GM21360 (cell line): Measurements from ENCODE around the gene CNTN6.
"Not testable (repeated sequence)": the region's sequence is repeated elsewhere in the genome, so short reads cannot be mapped to it uniquely, and the experiment has no call there.

Experiments
- ATAC-seq: cut with Tn5 transposase; IDR thresholded peaks from one replicate; pipeline ENCODE4 v1.9.1; 2021; ENCODE audit warnings: mild to moderate bottlenecking, moderate library complexity; ENCODE audit not compliant: unreplicated experiment

The CNTN6 gene

DNA sequence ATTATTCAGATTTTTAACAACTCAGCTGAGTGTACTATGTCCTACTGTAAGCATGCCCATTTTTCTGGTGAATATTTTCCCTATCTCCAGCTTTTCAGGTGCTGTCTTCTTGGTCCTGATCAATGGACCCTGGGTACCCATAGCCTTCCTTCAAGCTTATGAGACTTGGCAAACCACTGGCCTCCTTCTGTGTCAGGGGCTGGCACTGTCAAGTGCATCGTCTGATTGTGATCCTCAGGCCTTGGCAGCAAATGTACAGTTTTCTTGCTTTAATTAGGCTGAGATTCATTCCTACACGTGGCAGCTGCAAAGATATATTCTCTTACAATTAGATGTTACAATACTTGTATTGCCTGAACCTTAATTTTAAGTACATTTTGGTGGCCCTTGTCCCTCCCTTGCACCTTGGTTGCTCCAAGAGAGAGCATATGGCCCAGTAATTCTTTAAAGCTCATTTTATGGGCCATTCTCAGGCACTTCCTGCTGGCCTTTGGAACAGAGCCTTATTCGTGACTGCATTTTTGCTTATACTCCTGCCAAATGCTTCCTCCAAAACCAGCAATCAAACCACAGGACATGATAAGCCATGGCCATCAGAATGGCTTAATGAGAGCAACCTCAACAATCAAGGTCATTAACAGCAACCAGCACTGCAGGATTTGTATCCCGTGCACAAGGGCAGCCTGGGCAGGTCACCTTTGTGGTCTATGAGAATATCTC, 179.9 kb downstream of the CNTN6 start:
- ATAC-seq: no peak

- no peak for ATAC-seq
Observed at GRCh38 chr3:1275495-1275894, 182.7 kb downstream of the CNTN6 start.

DNA sequence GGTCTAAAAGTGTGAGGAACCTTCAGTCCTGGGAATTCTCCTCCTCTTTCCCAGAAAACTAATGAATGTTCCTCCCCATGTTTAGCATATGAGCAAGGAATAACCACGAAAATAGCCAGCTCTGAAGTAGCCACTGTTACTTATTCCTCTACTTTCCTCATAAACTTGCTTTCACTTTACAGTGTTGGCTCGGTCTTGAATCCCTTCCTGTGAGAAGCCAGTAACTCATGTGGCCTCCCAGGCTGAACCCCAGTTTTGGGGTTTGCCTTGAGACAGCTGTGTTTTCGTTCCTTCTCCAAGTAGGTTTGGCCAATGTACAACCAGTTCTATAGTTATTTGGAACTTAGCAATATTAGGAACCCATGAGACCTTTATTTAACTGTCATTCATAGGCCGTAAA, 195.0 kb downstream of the CNTN6 start:
- ATAC-seq: no peak

- no peak for ATAC-seq
Observed at GRCh38 chr3:1288805-1289494, 196.1 kb downstream of the CNTN6 start.

- no peak for ATAC-seq
Observed at GRCh38 chr3:1292571-1293071, 199.8 kb downstream of the CNTN6 start.

DNA sequence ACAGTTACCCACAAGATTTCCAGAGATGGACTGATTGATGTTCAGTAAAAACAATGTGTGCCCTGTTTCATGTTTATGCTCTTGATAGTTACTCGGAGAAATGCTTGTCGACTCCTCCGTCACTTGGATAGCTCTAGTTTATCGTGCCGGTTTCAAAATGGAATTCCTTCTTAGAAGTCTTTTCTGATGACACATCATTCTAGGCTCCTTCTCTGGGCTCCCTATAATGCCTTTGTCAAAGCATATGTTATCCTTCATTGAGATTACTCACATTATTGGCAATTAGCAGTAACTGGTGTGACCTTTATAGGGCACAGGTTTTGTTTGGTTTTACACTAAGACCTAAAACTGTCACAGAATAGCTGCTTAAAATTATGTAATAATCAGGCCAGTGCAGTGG, 201.8 kb downstream of the CNTN6 start:
- ATAC-seq: no peak

GRCh38 chr3:1318296-1319005, 225.6 kb downstream of the CNTN6 start:
- no peak for ATAC-seq

GRCh38 chr3:1326546-1326945, 233.7 kb downstream of the CNTN6 start:
- no peak for ATAC-seq

- no peak for ATAC-seq
Observed at GRCh38 chr3:1330107-1330506, 237.3 kb downstream of the CNTN6 start.

DNA sequence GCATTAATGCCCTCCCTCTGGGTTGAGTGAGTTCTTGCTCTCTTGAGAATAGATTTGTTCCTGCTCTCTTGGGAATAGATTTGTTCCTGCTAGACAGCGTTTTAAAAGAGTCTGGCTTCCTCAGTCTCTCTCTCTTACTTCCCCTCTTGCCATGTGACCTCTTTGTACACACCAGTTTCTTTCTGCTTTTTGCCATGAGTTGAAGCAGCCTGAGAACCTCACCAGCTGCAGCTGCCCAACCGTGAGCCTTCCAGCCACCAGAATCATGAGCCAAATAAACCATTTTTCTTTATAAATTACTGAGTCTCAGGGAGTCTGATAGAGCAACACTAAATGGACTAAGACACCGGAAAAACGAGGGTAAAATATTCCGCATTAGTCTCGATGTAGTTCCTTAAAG, 253.6 kb downstream of the CNTN6 start:
- no peak for ATAC-seq

- no peak for ATAC-seq
Observed at GRCh38 chr3:1348547-1348946, 255.7 kb downstream of the CNTN6 start.

DNA sequence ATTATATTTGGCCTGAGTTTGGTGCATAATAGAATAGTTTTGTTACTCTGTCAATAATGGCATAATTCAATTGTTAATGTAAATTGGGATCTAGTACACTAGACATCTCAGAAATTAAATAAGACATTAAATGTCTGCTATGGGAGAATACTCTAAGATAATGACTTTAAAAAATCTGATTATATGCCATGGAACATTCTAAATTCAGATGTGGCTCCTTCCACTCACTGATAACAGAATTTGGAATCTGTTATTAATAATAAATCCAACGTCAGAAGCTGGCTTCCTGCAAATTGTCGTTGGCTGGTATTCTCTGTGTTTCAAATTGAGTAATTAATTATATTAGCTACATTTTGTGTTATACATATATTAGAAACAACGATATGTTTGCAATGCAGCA, 258.1 kb downstream of the CNTN6 start:
- no peak for ATAC-seq

DNA sequence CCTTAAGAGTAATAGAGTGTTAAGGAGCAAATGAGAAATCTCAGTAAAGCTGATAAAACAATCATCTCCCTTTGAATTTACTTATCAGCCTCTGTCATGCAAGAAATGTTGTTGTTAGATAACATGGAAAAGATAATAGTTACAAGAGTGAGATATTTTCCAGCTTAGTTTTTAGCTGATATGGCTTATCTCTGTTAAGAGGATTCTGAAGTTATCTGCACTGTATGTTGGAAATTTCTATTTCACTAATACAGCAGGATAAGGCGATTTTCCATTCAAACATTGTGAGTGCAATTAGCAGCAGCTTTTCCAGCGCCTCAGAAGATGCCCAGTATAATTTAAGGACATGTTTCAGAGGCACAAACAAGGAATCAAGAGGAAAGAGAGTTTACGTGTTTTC, 262.9 kb downstream of the CNTN6 start:
- ATAC-seq: no peak

GRCh38 chr3:1356101-1356500, 263.3 kb downstream of the CNTN6 start:
- ATAC-seq: no peak

- no peak for ATAC-seq
Observed at GRCh38 chr3:1365528-1365927, 272.7 kb downstream of the CNTN6 start.

DNA sequence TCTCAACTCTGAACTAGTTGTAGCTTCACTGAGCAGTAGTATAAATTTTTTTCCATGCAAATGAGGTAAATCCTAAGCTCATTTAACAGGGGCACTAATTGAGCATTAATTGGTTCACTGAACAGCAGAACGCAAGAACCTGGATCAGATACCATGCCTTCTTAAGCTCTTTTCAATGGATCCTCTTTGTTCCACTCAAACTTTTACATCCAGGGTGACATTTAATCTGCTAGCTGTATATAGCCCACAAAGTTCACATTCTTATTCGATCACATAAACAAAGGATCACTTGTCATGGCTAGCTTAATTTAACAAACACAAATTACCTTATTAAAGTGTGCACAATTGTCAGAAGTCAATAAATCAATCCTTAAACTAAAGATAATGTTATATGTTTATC, 281.6 kb downstream of the CNTN6 start:
- no peak for ATAC-seq

- no peak for ATAC-seq
Observed at GRCh38 chr3:1375145-1375544, 282.3 kb downstream of the CNTN6 start.

- peak; percentile 83 for ATAC-seq
Observed at GRCh38 chr3:1380926-1381646, 288.3 kb downstream of the CNTN6 start.

- ATAC-seq: peak; percentile 39
Observed at GRCh38 chr3:1381647-1382036, 288.8 kb downstream of the CNTN6 start.

- not testable (repeated sequence) for ATAC-seq
Observed at GRCh38 chr3:1387396-1387905, 294.6 kb downstream of the CNTN6 start.

DNA sequence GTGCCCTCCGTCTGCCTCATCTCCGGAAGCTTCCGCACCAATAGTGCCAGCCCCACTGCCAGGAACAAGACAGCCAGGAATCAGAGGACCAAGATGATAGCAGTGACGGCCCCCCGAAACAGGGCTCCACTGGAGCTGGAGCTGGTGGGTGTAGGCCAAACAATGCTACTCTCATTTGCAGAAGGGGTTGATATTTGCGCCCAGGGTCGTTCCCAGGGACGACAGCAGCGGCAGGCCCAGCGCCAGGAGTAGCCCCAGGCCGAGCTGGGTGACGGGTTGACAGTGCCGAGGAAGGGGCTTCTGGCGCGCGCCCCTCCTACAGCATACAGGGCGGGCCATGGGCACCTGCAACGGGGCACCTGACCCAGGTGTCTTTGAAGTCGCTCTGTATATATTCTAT, 301.4 kb downstream of the CNTN6 start:
- no peak for ATAC-seq
